ENCODE data around the gene TBP. TPM values are rescaled to one million over a fixed set of nuclear protein-coding genes. Genes with fewer than 3 reads are reported as not detected.
A peak's percentile ranks its signal among the peaks of the same experiment; 100 is the strongest.

TBP gene
- total and polyA plus RNA-seq, 2 of the 13 experiments (the other 11 are each of a cell fraction or from before 2014, with no cell fraction given), result 21.7 to 28.1 TPM

GRCh38 chr6:170552765-170553533, 1.2 kb upstream of the TBP start, which contains the start of gene PSMB1 (continued):
- no peak for TF ChIP-seq ZNF879 (CRISPR knock-in tag; IDR thresholded peaks at IDR 0.05)
- peak; percentile 10; the same call in 1 of the 2 replicates for TF ChIP-seq DMTF1 (CRISPR knock-in tag; IDR thresholded peaks at IDR 0.05)
- no peak for TF ChIP-seq ZBTB1 (CRISPR knock-in tag; IDR thresholded peaks at IDR 0.05; ENCODE audit: borderline replicate concordance)
- TF ChIP-seq KLF13 (CRISPR knock-in tag; IDR thresholded peaks at IDR 0.05), result no peak
- no peak; the same call in none of the 2 replicates for TF ChIP-seq CCDC6 (CRISPR knock-in tag; IDR thresholded peaks at IDR 0.05)
- TF ChIP-seq ZNF460 (CRISPR knock-in tag; IDR thresholded peaks at IDR 0.05; ENCODE audit: borderline replicate concordance), result no peak
- TF ChIP-seq IRX3 (CRISPR knock-in tag; IDR thresholded peaks at IDR 0.05; ENCODE audit: borderline replicate concordance, low read depth), result no peak; the same call in 1 of the 2 replicates
- TF ChIP-seq BRD4 (CRISPR knock-in tag; IDR thresholded peaks at IDR 0.05), result peak; percentile 73; the same call in 1 of the 2 replicates
- peak; percentile 79 for TF ChIP-seq IKZF4 (CRISPR knock-in tag; IDR thresholded peaks at IDR 0.05; ENCODE audit: borderline replicate concordance, low read depth, not compliant biosample characterization)
- TF ChIP-seq NR2F6 (IDR thresholded peaks at IDR 0.05), result no peak
- TF ChIP-seq NR2F6 (CRISPR knock-in tag; IDR thresholded peaks at IDR 0.05), result peak; percentile 39; the same call in 1 of the 2 replicates
- TF ChIP-seq ETS1 (CRISPR knock-in tag; IDR thresholded peaks at IDR 0.05), result peak; percentile 77
- no peak for TF ChIP-seq ZNF282 (IDR thresholded peaks at IDR 0.05; ENCODE audit: partially characterized antibody)
- no peak for TF ChIP-seq MTF1 (CRISPR knock-in tag; IDR thresholded peaks at IDR 0.05)
- TF ChIP-seq ZNF431 (CRISPR knock-in tag; IDR thresholded peaks at IDR 0.05; ENCODE audit: borderline replicate concordance, low read depth), result no peak
- no peak for TF ChIP-seq MTA3 (CRISPR knock-in tag; IDR thresholded peaks at IDR 0.05)
- peak; percentile 55; the same call in 1 of the 2 replicates for TF ChIP-seq ZNF710 (CRISPR knock-in tag; IDR thresholded peaks at IDR 0.05; ENCODE audit: borderline replicate concordance)
- 0 out of 2 replicates have a peak, but pooled peaks have one; percentile 62 for TF ChIP-seq ZZZ3 (CRISPR knock-in tag; IDR thresholded peaks at IDR 0.05; ENCODE audit: borderline replicate concordance)
- TF ChIP-seq NFE2 (CRISPR knock-in tag; IDR thresholded peaks at IDR 0.05), result peak; percentile 55; the same call in 1 of the 2 replicates
- TF ChIP-seq PAWR (CRISPR knock-in tag; IDR thresholded peaks at IDR 0.05; ENCODE audit: borderline replicate concordance), result 0 out of 2 replicates have a peak, but pooled peaks have one; percentile 44
- TF ChIP-seq MYPOP (CRISPR knock-in tag; IDR thresholded peaks at IDR 0.05), result 0 out of 2 replicates have a peak, but pooled peaks have one; percentile 91
- TF ChIP-seq ZNF652 (CRISPR knock-in tag; IDR thresholded peaks at IDR 0.05; ENCODE audit: borderline replicate concordance, low read depth), result no peak

Data from HepG2 (cell line).